Neural cell (in vitro differentiated cells): ENCODE measurements around the gene HPS4. TPM values are rescaled to one million over a fixed set of nuclear protein-coding genes. Genes with fewer than 3 reads are reported as not detected.

ENCODE experiments used
- H2AFZ ChIP-seq: fragments of 200-600, 300-800 bp; sonication (generic), shearing (Covaris generic); 2 replicates; pipeline ENCODE4 v1.6.0; 2014; ENCODE audit warnings: low read depth, mild to moderate bottlenecking, antibody characterized with exemption, low read length, moderate library complexity
- H3F3A ChIP-seq: fragments of 200-600 bp; shearing (Covaris generic); 2 replicates; pipeline ENCODE4 v1.6.1; 2016; ENCODE audit warnings: mild to moderate bottlenecking, moderate library complexity, mixed read lengths, antibody characterized with exemption, low read length; ENCODE audit not compliant: insufficient read depth, poor library complexity, severe bottlenecking
- H3K27ac ChIP-seq: fragments of 200-600, 300-800 bp; sonication (generic), shearing (Covaris generic); 2 replicates; pipeline ENCODE4 v1.5.1; 2014; ENCODE audit warnings: mild to moderate bottlenecking, low read length, moderate library complexity
- H3K27me3 ChIP-seq: fragments of 300-800, 200-600 bp; sonication (generic), shearing (Covaris generic); 2 replicates; pipeline ENCODE4 v1.6.0; 2014; ENCODE audit warnings: mild to moderate bottlenecking, low read depth, low read length, moderate library complexity; ENCODE audit not compliant: insufficient read depth
- H3K36me3 ChIP-seq: fragments of 300-800, 200-600 bp; sonication (generic), shearing (Covaris generic); 2 replicates; pipeline ENCODE4 v1.5.1; 2014; ENCODE audit warnings: mild to moderate bottlenecking, antibody characterized with exemption, low read length, moderate library complexity; ENCODE audit not compliant: insufficient read depth
- H3K4me2 ChIP-seq: fragments of 300-800, 200-600 bp; sonication (generic), shearing (Covaris generic); 2 replicates; pipeline ENCODE4 v1.6.0; 2014; ENCODE audit warnings: mild to moderate bottlenecking, low read length
- H3K4me3 ChIP-seq: fragments of 300-800, 200-600 bp; sonication (generic), shearing (Covaris generic); 2 replicates; pipeline ENCODE4 v1.5.1; 2014; ENCODE audit warnings: mild to moderate bottlenecking, low read length, moderate library complexity
- H3K79me2 ChIP-seq: fragments of 200-600 bp; shearing (Covaris generic); replicated peaks from 2 replicates; pipeline ENCODE4 v1.6.0; 2014; ENCODE audit warnings: mild to moderate bottlenecking, low read length, moderate library complexity; ENCODE audit not compliant: insufficient read depth
- H3K9ac ChIP-seq: fragments of 300-800, 200-600 bp; sonication (generic), shearing (Covaris generic); 2 replicates; pipeline ENCODE4 v1.6.1; 2016; ENCODE audit warnings: mild to moderate bottlenecking, low read length, mixed read lengths
- H3K9me2 ChIP-seq: fragments of 200-600 bp; shearing (Covaris generic); 2 replicates; pipeline ENCODE4 v1.6.1; 2016; ENCODE audit warnings: mild to moderate bottlenecking, low read length, mixed read lengths; ENCODE audit not compliant: insufficient read depth
- H3K9me3 ChIP-seq: fragments of 200-600, 300-800 bp; sonication (generic), shearing (Covaris generic); 2 replicates; pipeline ENCODE4 v1.6.1; 2016; ENCODE audit warnings: mild to moderate bottlenecking, mixed run types, low read length, moderate library complexity, mixed read lengths
- H4K20me1 ChIP-seq: fragments of 200-600 bp; shearing (Covaris generic); 2 replicates; pipeline ENCODE4 v1.6.1; 2016; ENCODE audit warnings: mild to moderate bottlenecking, mixed run types; ENCODE audit not compliant: insufficient read depth
- EP300 ChIP-seq: fragments of 450-650 bp; conservative IDR thresholded peaks from 2 replicates; pipeline ENCODE4 v1.6.1; 2014; ENCODE audit warnings: antibody characterized with exemption, mild to moderate bottlenecking, moderate library complexity; ENCODE audit not compliant: poor library complexity, severe bottlenecking
- EZH2 ChIP-seq: fragments of 200-600, 300-800 bp; shearing (Covaris generic), sonication (generic); IDR thresholded peaks from 2 replicates; pipeline ENCODE4 v1.6.1; 2014; ENCODE audit warnings: antibody characterized with exemption, low read length, borderline replicate concordance, mild to moderate bottlenecking; ENCODE audit not compliant: insufficient read depth, poor library complexity, severe bottlenecking
- MXI1 ChIP-seq: fragments of 450-650 bp; conservative IDR thresholded peaks from 2 replicates; pipeline ENCODE4 v1.6.1; 2014; ENCODE audit warnings: antibody characterized with exemption, mild to moderate bottlenecking; ENCODE audit not compliant: poor library complexity, severe bottlenecking
- POLR2AphosphoS5 ChIP-seq: IDR thresholded peaks from 2 replicates; pipeline ENCODE4 v1.6.1; 2012
- RAD21 ChIP-seq: fragments of 450-650 bp; conservative IDR thresholded peaks from 2 replicates; pipeline ENCODE4 v1.6.1; 2014; ENCODE audit warnings: antibody characterized with exemption, mild to moderate bottlenecking, moderate library complexity
- SMC3 ChIP-seq: fragments of 450-650 bp; conservative IDR thresholded peaks from 2 replicates; pipeline ENCODE4 v1.6.1; 2014; ENCODE audit warnings: antibody characterized with exemption, mild to moderate bottlenecking, moderate library complexity; ENCODE audit not compliant: poor library complexity
- TAF1 ChIP-seq: IDR thresholded peaks from 2 replicates; pipeline ENCODE4 v1.6.1; 2012; ENCODE audit warnings: low read depth
- polyA plus RNA-seq: library from polyadenylated mRNA; depleted of rRNA; stranded (reverse); fragments of >200 nt; gene quantifications from 2 replicates; pipeline ENCODE4 v1.2.3, GENCODE V29; 2014
- TF ChIP-seq, protein P1 (sequence below): fragments of 450-650 bp; IDR thresholded peaks from 2 replicates; pipeline ENCODE4 v1.5.1; 2014; ENCODE audit warnings: antibody characterized with exemption, mild to moderate bottlenecking, moderate library complexity; ENCODE audit not compliant: poor library complexity, severe bottlenecking
- TF ChIP-seq, protein P2 (sequence below): IDR thresholded peaks from 2 replicates; pipeline ENCODE4 v1.6.1; 2012; ENCODE audit warnings: borderline replicate concordance

HPS4 gene
- polyA plus RNA-seq, 1 donor from 2014 or later: 54.1 TPM

- Histone ChIP-seq H3K79me2 (peaks cover 24% of the 10 kb centered on the region), H4K20me1 (no peaks in the 10 kb centered on the region), H3K9me3 (no peaks in the 10 kb centered on the region), H3K9ac (no peak overlapping the region), H3K4me2 (no peak overlapping the region), H3K36me3 (no peaks in the 10 kb centered on the region), H3K27me3 (no peaks in the 10 kb centered on the region), H3K27ac (no peak overlapping the region), H3K4me3 (no peak overlapping the region), H3K9me2 (no peaks in the 10 kb centered on the region), H2AFZ (no peak overlapping the region), H3F3A (no peaks in the 10 kb centered on the region)
- TF ChIP-seq TAF1: no peak
- TF ChIP-seq, protein P1, sequence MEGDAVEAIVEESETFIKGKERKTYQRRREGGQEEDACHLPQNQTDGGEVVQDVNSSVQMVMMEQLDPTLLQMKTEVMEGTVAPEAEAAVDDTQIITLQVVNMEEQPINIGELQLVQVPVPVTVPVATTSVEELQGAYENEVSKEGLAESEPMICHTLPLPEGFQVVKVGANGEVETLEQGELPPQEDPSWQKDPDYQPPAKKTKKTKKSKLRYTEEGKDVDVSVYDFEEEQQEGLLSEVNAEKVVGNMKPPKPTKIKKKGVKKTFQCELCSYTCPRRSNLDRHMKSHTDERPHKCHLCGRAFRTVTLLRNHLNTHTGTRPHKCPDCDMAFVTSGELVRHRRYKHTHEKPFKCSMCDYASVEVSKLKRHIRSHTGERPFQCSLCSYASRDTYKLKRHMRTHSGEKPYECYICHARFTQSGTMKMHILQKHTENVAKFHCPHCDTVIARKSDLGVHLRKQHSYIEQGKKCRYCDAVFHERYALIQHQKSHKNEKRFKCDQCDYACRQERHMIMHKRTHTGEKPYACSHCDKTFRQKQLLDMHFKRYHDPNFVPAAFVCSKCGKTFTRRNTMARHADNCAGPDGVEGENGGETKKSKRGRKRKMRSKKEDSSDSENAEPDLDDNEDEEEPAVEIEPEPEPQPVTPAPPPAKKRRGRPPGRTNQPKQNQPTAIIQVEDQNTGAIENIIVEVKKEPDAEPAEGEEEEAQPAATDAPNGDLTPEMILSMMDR: no peak
- no peak for TF ChIP-seq SMC3
- TF ChIP-seq POLR2AphosphoS5: no peak
- TF ChIP-seq RAD21: no peak
- no peak for TF ChIP-seq EZH2
- TF ChIP-seq, protein P2, sequence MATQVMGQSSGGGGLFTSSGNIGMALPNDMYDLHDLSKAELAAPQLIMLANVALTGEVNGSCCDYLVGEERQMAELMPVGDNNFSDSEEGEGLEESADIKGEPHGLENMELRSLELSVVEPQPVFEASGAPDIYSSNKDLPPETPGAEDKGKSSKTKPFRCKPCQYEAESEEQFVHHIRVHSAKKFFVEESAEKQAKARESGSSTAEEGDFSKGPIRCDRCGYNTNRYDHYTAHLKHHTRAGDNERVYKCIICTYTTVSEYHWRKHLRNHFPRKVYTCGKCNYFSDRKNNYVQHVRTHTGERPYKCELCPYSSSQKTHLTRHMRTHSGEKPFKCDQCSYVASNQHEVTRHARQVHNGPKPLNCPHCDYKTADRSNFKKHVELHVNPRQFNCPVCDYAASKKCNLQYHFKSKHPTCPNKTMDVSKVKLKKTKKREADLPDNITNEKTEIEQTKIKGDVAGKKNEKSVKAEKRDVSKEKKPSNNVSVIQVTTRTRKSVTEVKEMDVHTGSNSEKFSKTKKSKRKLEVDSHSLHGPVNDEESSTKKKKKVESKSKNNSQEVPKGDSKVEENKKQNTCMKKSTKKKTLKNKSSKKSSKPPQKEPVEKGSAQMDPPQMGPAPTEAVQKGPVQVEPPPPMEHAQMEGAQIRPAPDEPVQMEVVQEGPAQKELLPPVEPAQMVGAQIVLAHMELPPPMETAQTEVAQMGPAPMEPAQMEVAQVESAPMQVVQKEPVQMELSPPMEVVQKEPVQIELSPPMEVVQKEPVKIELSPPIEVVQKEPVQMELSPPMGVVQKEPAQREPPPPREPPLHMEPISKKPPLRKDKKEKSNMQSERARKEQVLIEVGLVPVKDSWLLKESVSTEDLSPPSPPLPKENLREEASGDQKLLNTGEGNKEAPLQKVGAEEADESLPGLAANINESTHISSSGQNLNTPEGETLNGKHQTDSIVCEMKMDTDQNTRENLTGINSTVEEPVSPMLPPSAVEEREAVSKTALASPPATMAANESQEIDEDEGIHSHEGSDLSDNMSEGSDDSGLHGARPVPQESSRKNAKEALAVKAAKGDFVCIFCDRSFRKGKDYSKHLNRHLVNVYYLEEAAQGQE: no peak
- no peak for TF ChIP-seq EP300
- no peak for TF ChIP-seq MXI1
Observed at GRCh38 chr22:26516503-26516902, 32.9 kb upstream of the HPS4 start.

DNA sequence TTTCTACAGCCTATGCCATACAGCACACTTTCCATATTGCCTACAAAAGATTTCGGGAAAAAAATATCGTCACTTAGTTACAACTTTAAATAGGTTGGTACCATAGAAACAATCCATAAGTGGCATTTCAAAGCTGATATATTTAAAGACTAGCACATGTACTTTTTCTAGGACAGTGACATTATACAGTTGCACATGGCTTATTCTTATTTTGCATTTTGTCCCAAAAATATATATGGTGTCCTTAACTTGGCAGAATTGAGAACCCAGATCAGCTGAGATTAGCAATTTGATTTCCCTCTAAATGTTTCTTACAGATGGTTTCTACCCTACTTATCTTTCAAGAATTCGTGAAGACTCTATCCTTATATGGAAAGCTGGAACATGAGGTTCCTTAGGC lies 32.3 kb upstream of the HPS4 start:
- Histone ChIP-seq H3K27ac (no peak overlapping the region), H3K79me2 (peaks cover 29% of the 10 kb centered on the region), H3K4me3 (no peak overlapping the region), H3K9me3 (no peaks in the 10 kb centered on the region), H2AFZ (no peak overlapping the region), H4K20me1 (no peaks in the 10 kb centered on the region), H3K36me3 (no peaks in the 10 kb centered on the region), H3K9me2 (no peaks in the 10 kb centered on the region), H3F3A (no peaks in the 10 kb centered on the region), H3K9ac (no peak overlapping the region), H3K27me3 (no peaks in the 10 kb centered on the region), H3K4me2 (no peak overlapping the region)
- TF ChIP-seq TAF1 (no peak), POLR2AphosphoS5 (no peak), RAD21 (no peak), SMC3 (no peak), EZH2 (no peak), EP300 (no peak)
- TF ChIP-seq, protein P2: no peak
